ENCODE results near the gene PHF12. TPM values are rescaled to one million over a fixed set of nuclear protein-coding genes. Genes with fewer than 3 reads are reported as not detected.

The PHF12 gene
- total RNA-seq, 1 donor from 2014 or later, result 69.3 TPM

DNA sequence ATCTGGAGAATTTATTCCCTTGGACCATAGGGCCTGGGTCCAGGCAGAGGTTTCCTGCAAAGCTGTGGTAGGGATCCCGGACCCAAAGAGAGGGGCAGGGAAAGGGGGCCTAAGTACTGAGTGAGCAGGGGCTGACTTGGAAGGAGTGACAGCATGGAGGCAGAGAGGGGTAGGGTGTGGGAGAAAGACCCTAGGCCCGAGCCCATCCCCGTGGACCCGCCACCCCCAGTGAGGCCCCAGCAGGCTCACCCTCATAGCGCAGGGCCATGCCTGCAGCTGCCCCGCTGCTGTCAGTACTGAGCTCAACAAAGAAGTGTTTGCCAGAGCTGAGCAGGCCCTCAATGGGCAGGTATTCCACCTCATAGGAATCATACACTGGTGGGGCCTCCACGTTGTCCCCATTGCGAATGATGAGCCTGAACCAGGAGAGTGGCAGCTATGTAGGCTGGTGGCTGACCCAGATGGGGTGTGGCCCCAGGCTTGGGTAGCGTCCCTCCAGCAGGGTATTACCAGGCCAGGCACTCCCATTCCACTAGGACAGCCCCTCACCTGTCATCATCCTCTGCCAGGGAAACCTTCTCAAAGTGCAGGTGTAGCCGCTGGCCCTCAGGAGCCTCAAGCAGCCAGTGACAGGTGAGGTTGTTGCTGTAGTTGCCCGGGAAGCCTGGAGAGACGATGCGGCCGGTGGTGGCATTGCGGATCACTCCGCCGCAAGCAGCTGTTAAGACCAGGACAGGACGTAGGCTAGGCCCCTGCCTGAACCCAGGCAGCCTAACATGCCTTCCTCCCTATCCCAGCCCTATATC, 9.1 kb upstream of the PHF12 start:
- DNase-seq (ENCODE audit: low spot score in 2 of 2, unreplicated experiment in 2 of 2), result no peak
- no peak overlapping the region for H3K27ac Mint-ChIP-seq
- H3K9me3 Mint-ChIP-seq, result no peaks in the 10 kb centered on the region
- H3K27me3 Mint-ChIP-seq (ENCODE audit: low read depth), result peaks cover 22% of the 10 kb centered on the region
- H3K36me3 Mint-ChIP-seq, result no peaks in the 10 kb centered on the region
- H3K4me3 Mint-ChIP-seq, result no peak overlapping the region
- TF ChIP-seq, protein P1, sequence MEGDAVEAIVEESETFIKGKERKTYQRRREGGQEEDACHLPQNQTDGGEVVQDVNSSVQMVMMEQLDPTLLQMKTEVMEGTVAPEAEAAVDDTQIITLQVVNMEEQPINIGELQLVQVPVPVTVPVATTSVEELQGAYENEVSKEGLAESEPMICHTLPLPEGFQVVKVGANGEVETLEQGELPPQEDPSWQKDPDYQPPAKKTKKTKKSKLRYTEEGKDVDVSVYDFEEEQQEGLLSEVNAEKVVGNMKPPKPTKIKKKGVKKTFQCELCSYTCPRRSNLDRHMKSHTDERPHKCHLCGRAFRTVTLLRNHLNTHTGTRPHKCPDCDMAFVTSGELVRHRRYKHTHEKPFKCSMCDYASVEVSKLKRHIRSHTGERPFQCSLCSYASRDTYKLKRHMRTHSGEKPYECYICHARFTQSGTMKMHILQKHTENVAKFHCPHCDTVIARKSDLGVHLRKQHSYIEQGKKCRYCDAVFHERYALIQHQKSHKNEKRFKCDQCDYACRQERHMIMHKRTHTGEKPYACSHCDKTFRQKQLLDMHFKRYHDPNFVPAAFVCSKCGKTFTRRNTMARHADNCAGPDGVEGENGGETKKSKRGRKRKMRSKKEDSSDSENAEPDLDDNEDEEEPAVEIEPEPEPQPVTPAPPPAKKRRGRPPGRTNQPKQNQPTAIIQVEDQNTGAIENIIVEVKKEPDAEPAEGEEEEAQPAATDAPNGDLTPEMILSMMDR (IDR thresholded peaks at IDR 0.05; ENCODE audit: unreplicated experiment), result no peak
- no peaks in the 10 kb centered on the region for H3K4me1 Mint-ChIP-seq

DNA sequence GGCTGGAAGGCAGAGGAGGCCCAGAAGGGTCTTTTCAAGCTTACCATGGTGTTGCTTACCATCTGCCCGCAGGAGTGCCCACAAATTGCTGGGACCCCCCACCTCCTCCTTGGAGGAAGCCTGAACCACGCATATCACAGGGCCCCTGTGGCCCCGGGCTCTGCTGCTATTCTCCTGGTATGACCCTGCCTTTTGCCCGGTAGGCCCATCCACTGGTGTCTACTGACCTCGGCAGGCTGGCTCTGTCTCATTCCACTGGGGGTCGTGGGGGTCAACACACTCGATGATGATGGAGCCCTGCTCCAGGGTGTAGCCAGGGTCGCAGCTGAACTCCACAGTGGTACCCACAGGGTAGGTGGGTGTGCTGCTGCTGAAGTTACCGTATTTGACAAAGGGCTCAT, 8.2 kb upstream of the PHF12 start:
- Mint-ChIP-seq H3K36me3 (no peaks in the 10 kb centered on the region), H3K4me3 (no peak overlapping the region), H3K9me3 (no peaks in the 10 kb centered on the region), H3K27me3 (ENCODE audit: low read depth) (peaks cover 21% of the 10 kb centered on the region), H3K4me1 (no peaks in the 10 kb centered on the region), H3K27ac (no peak overlapping the region)
- no peak for DNase-seq (ENCODE audit: low spot score in 2 of 2, unreplicated experiment in 2 of 2)
- TF ChIP-seq, protein P1 (IDR thresholded peaks at IDR 0.05; ENCODE audit: unreplicated experiment), result no peak

DNA sequence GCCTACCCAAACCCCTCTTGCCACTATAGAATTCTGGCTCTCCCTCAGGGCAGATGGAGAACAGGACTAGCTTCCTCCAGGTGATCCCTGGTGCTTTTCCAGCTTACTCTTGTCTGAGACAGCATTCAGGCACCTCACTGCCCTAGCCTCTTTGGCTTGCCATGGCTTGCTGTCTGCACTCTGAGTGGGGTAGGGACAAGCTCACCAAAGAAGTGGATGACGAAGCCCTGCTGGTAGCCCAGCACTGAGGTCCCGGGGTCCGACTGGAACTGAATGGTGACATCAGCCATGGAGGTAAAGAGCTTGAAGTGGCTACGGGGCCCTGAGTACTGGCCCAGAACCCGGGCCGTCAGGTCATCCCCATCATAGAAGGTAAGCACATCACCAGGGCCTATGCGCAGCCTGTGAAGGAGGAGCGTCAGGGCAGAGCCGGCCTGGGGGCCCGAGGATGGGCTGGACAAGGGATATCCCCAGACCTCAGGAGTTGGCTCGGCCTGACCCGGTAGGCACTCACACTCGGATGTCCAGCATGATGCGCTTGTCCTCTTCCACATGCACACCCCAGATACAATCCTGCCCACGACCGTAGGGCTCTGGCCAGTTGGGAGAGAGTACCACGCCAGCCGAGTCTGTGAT, 7.6 kb upstream of the PHF12 start:
- H3K27ac Mint-ChIP-seq, result no peak overlapping the region
- H3K9me3 Mint-ChIP-seq, result no peaks in the 10 kb centered on the region
- peaks cover 15% of the 10 kb centered on the region for H3K27me3 Mint-ChIP-seq (ENCODE audit: low read depth)
- no peak overlapping the region for H3K4me3 Mint-ChIP-seq
- no peaks in the 10 kb centered on the region for H3K4me1 Mint-ChIP-seq
- H3K36me3 Mint-ChIP-seq, result no peaks in the 10 kb centered on the region
- DNase-seq (ENCODE audit: low spot score in 2 of 2, unreplicated experiment in 2 of 2), result no peak
- TF ChIP-seq, protein P1 (IDR thresholded peaks at IDR 0.05; ENCODE audit: unreplicated experiment), result no peak

DNA sequence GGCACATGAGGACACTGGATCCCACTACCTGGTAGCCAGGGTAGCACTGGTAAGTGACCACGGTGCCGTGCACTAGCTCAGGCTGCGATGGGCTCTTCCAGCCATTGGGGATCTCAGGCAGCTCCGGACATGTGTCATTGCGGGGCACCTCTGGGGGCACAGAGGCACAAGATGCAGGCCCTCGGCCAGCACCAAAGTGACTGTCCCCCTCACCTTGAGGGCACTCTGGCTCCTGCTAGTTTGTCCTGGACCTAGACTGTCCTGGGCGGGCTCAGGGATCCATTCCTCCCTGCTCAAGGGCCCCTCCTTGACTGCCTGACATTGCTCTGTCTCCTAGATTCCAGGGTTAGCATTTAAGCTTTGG, 6.7 kb upstream of the PHF12 start:
- Mint-ChIP-seq H3K9me3 (no peaks in the 10 kb centered on the region), H3K4me3 (no peak overlapping the region), H3K4me1 (no peaks in the 10 kb centered on the region), H3K36me3 (no peaks in the 10 kb centered on the region), H3K27ac (no peak overlapping the region), H3K27me3 (ENCODE audit: low read depth) (peaks cover 6% of the 10 kb centered on the region)
- TF ChIP-seq, protein P1 (IDR thresholded peaks at IDR 0.05; ENCODE audit: unreplicated experiment), result no peak
- no peak for DNase-seq (ENCODE audit: low spot score in 2 of 2, unreplicated experiment in 2 of 2)

DNA sequence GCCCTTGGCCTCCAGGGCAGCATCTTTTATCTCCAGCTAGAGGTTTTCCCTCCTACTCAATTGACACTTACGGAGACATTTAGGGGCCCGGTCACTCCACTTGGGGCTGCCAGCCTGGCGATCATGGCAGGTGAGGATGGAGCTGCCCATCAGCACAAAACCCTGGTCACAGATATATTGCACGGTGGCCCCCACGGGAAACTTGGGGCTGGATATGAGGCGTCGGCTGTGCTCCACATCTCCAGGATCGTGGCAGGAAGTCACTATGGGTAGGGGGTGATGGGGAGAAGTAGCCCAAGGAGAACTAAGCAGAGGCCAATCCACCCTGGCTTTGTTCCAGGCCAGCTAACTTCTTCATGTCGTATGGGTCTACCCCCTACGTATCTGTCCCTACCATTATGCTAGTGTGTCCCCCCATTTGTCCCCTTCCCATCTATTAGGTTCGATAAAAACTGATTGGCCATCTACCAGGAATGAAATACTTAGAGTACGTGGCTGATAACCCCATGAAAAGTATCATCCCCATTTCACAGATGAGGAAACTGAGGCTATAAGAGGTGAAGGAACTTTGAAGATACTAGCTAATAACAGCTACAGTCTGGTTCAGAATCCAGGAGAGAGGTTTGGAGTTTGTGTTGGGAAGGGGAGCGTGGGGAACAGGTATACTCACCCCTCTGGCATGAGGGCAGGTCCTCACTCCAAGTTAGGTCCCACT, 6.1 kb upstream of the PHF12 start:
- no peaks in the 10 kb centered on the region for H3K4me1 Mint-ChIP-seq
- H3K4me3 Mint-ChIP-seq, result no peak overlapping the region
- H3K9me3 Mint-ChIP-seq, result no peaks in the 10 kb centered on the region
- no peak for DNase-seq (ENCODE audit: low spot score in 2 of 2, unreplicated experiment in 2 of 2)
- H3K27me3 Mint-ChIP-seq (ENCODE audit: low read depth), result peaks cover 6% of the 10 kb centered on the region
- H3K27ac Mint-ChIP-seq, result no peak overlapping the region
- TF ChIP-seq, protein P1 (IDR thresholded peaks at IDR 0.05; ENCODE audit: unreplicated experiment), result no peak
- H3K36me3 Mint-ChIP-seq, result no peaks in the 10 kb centered on the region

All from mesothelial cell of epicardium (in vitro differentiated cells).